Endothelial cell of umbilical vein (primary cell): Measurements from ENCODE around the gene DOLK. TPM values are rescaled to one million over a fixed set of nuclear protein-coding genes. Genes with fewer than 3 reads are reported as not detected.

Experiments
- BruUV-seq: library from RNA; stranded (reverse); fragments of 400-500 nt; replicated peaks from 2 replicates; lab custom pipeline; 2021; lab: Mats Ljungman, UMichigan
- CTCF ChIA-PET: fragments of 300-600, 350-600 bp; sonication (Branson Sonifier 250); formaldehyde crosslinking; loops from one replicate; lab custom pipeline; 2021; ENCODE audit warnings: antibody characterized with exemption, inconsistent platforms; lab: Charles Lee
- POLR2A ChIA-PET: fragments of 300-600, 350-600 bp; sonication (Branson Sonifier 250); formaldehyde crosslinking; loops from one replicate; lab custom pipeline; 2021; ENCODE audit warnings: antibody characterized with exemption, inconsistent platforms; lab: Charles Lee
- DNase-seq: peaks from one replicate; pipeline ENCODE4 v3.0.0-alpha.2; 2011; ENCODE audit warnings: low read depth, low spot score
- FAIRE-seq: peaks from 2 replicates; lab custom pipeline; 2011; peaks lifted over from hg19 to GRCh38; lab: Jason Lieb, UNC
- H2AFZ ChIP-seq: 2 replicates; pipeline ENCODE4 v1.6.0; 2012; ENCODE audit warnings: low read depth, low read length, control low read depth, inconsistent platforms
- H3K27ac ChIP-seq: 2 replicates; pipeline ENCODE4 v1.5.1; 2011; ENCODE audit warnings: low read depth, mild to moderate bottlenecking, control low read depth, low read length, moderate library complexity; ENCODE audit not compliant: insufficient read depth
- H3K27me3 ChIP-seq, 2 experiments: 2 replicates each; pipeline versions ENCODE4 v1.6.0 to v1.6.1; 2011; ENCODE audit warnings: low read length in 2 of 2, mixed read lengths in 1 of 2; ENCODE audit not compliant: control insufficient read depth in 2 of 2, insufficient read depth in 2 of 2
- H3K36me3 ChIP-seq, 2 experiments: 2 replicates in 1 of 2; 3 replicates in 1 of 2; pipeline ENCODE4 v1.5.1; 2011; ENCODE audit warnings: low read length in 2 of 2, mild to moderate bottlenecking in 1 of 2, moderate library complexity in 1 of 2; ENCODE audit not compliant: control insufficient read depth in 2 of 2, insufficient read depth in 2 of 2; ENCODE audit errors: extremely low read depth in 1 of 2
- H3K4me1 ChIP-seq: 3 replicates; pipeline ENCODE4 v1.5.1; 2011; ENCODE audit warnings: mild to moderate bottlenecking, low read length; ENCODE audit not compliant: control insufficient read depth, insufficient read depth; ENCODE audit errors: extremely low read depth
- H3K4me2 ChIP-seq: 2 replicates; pipeline ENCODE4 v1.6.1; 2011; ENCODE audit warnings: low read length, control low read depth, mixed read lengths; ENCODE audit not compliant: insufficient read depth
- H3K4me3 ChIP-seq, 3 experiments: fragments of 200-600 bp in 1 of 3; sonication (generic), shearing (Covaris generic) in 1 of 3; replicated peaks in 1 of 3; 2 replicates each; pipeline ENCODE4 v1.5.1; 2011 to 2016; ENCODE audit warnings: control low read depth in 3 of 3, low read length in 3 of 3, mild to moderate bottlenecking in 2 of 3, inconsistent platforms in 1 of 3, low read depth in 1 of 3, moderate library complexity in 1 of 3; ENCODE audit not compliant: insufficient read depth in 1 of 3
- H3K79me2 ChIP-seq: 2 replicates; pipeline ENCODE4 v1.6.0; 2012; ENCODE audit warnings: low read length, inconsistent platforms; ENCODE audit not compliant: control insufficient read depth, insufficient read depth
- H3K9ac ChIP-seq: replicated peaks from 2 replicates; pipeline ENCODE3; 2011; ENCODE audit warnings: low read length, control low read depth; ENCODE audit not compliant: insufficient read depth; ENCODE audit errors: extremely low read depth
- H3K9me1 ChIP-seq: replicated peaks from 3 replicates; pipeline ENCODE4 v1.6.0; 2011; ENCODE audit warnings: mild to moderate bottlenecking, low read length; ENCODE audit not compliant: control insufficient read depth, insufficient read depth; ENCODE audit errors: extremely low read depth
- H3K9me3 ChIP-seq: replicated peaks from 2 replicates; pipeline ENCODE4 v1.5.1; 2012; ENCODE audit warnings: low read length, inconsistent platforms; ENCODE audit not compliant: control insufficient read depth, insufficient read depth
- H4K20me1 ChIP-seq: replicated peaks from 2 replicates; pipeline ENCODE3; 2011; ENCODE audit warnings: mild to moderate bottlenecking, low read length; ENCODE audit not compliant: control insufficient read depth, insufficient read depth; ENCODE audit errors: extremely low read depth
- EZH2 ChIP-seq: IDR thresholded peaks from 2 replicates; pipeline ENCODE4 v1.6.1; 2012; ENCODE audit warnings: borderline replicate concordance, low read depth, mild to moderate bottlenecking, moderate library complexity, low read length, inconsistent platforms; ENCODE audit not compliant: severe bottlenecking
- FOS ChIP-seq: IDR thresholded peaks from 2 replicates; pipeline ENCODE4 v1.6.1; 2011; ENCODE audit warnings: mild to moderate bottlenecking, low read length, moderate library complexity, borderline replicate concordance; ENCODE audit not compliant: insufficient read depth
- GATA2 ChIP-seq: IDR thresholded peaks from 2 replicates; pipeline ENCODE4 v1.7.0; 2011; ENCODE audit warnings: low read depth, mild to moderate bottlenecking, moderate library complexity, mixed read lengths, low read length; ENCODE audit not compliant: insufficient read length, insufficient read depth
- JUN ChIP-seq: IDR thresholded peaks from 2 replicates; pipeline ENCODE4 v1.6.1; 2011; ENCODE audit warnings: borderline replicate concordance, low read depth; ENCODE audit not compliant: insufficient read length, insufficient read depth
- MYC ChIP-seq: IDR thresholded peaks from one replicate; pipeline ENCODE4 v1.6.1; 2011; ENCODE audit warnings: mild to moderate bottlenecking, low read depth, low read length
- POLR2A ChIP-seq: IDR thresholded peaks from 2 replicates; pipeline ENCODE4 v1.6.1; 2012; ENCODE audit warnings: low read depth, mild to moderate bottlenecking, control low read depth, low read length
- POLR2AphosphoS5 ChIP-seq: IDR thresholded peaks from 2 replicates; pipeline ENCODE4 v1.6.1; 2012; ENCODE audit warnings: low read depth, mild to moderate bottlenecking, control low read depth, low read length, moderate library complexity; ENCODE audit not compliant: insufficient read depth
- dilution Hi-C: fragments of 300-500 bp; cut with MboI; formaldehyde crosslinking; loops from one replicate; pipeline ENCODE4 v1.15.0; 2019; ENCODE audit warnings: low sequenced_read_pairs; ENCODE audit not compliant: extremely low pct_ligation_motif_present
- intact Hi-C: fragments of 100-400 bp; cut with micrococcal nuclease; formaldehyde crosslinking; loops from one replicate; pipeline ENCODE4 v1.10.0; 2022
- polyA plus RNA-seq, 4 experiments: library from polyadenylated mRNA; depleted of rRNA in 3 of 4; stranded (reverse) in 3 of 4; unstranded in 1 of 4; fragments of >200 nt; gene quantifications; 2 replicates each; pipeline versions ENCODE4 v1.2.1 to v1.2.3, GENCODE V29; 2011 to 2012; ENCODE audit warnings: missing spikeins in 1 of 4
- total RNA-seq: library from RNA; stranded (reverse); gene quantifications from 2 replicates; pipeline ENCODE4 v1.2.3, GENCODE V29; 2021
- TF ChIP-seq, protein P1 (sequence below): IDR thresholded peaks from 2 replicates; pipeline ENCODE4 v1.6.1; 2011; ENCODE audit not compliant: insufficient read depth, insufficient read length
- TF ChIP-seq, protein P2 (sequence below), 2 donors: IDR thresholded peaks; 1 replicate in 1 of 2; 2 replicates in 1 of 2; pipeline ENCODE4 v1.5.1; 2011; ENCODE audit warnings: low read length in 2 of 2, mild to moderate bottlenecking in 2 of 2, moderate library complexity in 2 of 2, control low read depth in 1 of 2, inconsistent platforms in 1 of 2, low read depth in 1 of 2; ENCODE audit not compliant: insufficient read depth in 1 of 2; ENCODE audit errors: extremely low read depth in 1 of 2

DOLK gene
- total and polyA plus RNA-seq, 2 donors (not counting 3 experiments of a cell fraction or from before 2014, with no cell fraction given): 22.3 to 59.8 TPM

- H3K4me3 ChIP-seq: no peak overlapping the region
- H3K27ac ChIP-seq: no peak overlapping the region
- no peak overlapping the region for H3K9ac ChIP-seq
- DNase-seq (no peak), FAIRE-seq (no peak)
- H3K79me2 ChIP-seq: peaks cover 7% of the 10 kb centered on the region
- ChIA-PET CTCF (interaction anchor here (1.3 kb wide), 1 partner anchor 12 kb away, joined by 3 read pairs; no protein-coding TSS in a partner anchor), POLR2A (no interaction called here)
- BruUV-seq: no TSS peak
- dilution Hi-C loops (no loop called here), intact Hi-C loops (no loop called here)
- H4K20me1 ChIP-seq: no peaks in the 10 kb centered on the region
- no peaks in the 10 kb centered on the region for H3K9me3 ChIP-seq
- H3K27me3 ChIP-seq: no peaks in the 10 kb centered on the region
- H2AFZ ChIP-seq: no peak overlapping the region
- no peak overlapping the region for H3K4me2 ChIP-seq
- no peaks in the 10 kb centered on the region for H3K9me1 ChIP-seq
- H3K4me1 ChIP-seq: peaks cover 19% of the 10 kb centered on the region
- TF ChIP-seq EZH2: no peak
- TF ChIP-seq, protein P1, sequence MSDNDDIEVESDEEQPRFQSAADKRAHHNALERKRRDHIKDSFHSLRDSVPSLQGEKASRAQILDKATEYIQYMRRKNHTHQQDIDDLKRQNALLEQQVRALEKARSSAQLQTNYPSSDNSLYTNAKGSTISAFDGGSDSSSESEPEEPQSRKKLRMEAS: no peak
- TF ChIP-seq JUN: no peak
- no peak for TF ChIP-seq FOS
- TF ChIP-seq POLR2AphosphoS5: no peak
- no peak for TF ChIP-seq MYC
- no peak for TF ChIP-seq POLR2A
- no peak for TF ChIP-seq GATA2
- TF ChIP-seq, protein P2, sequence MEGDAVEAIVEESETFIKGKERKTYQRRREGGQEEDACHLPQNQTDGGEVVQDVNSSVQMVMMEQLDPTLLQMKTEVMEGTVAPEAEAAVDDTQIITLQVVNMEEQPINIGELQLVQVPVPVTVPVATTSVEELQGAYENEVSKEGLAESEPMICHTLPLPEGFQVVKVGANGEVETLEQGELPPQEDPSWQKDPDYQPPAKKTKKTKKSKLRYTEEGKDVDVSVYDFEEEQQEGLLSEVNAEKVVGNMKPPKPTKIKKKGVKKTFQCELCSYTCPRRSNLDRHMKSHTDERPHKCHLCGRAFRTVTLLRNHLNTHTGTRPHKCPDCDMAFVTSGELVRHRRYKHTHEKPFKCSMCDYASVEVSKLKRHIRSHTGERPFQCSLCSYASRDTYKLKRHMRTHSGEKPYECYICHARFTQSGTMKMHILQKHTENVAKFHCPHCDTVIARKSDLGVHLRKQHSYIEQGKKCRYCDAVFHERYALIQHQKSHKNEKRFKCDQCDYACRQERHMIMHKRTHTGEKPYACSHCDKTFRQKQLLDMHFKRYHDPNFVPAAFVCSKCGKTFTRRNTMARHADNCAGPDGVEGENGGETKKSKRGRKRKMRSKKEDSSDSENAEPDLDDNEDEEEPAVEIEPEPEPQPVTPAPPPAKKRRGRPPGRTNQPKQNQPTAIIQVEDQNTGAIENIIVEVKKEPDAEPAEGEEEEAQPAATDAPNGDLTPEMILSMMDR (IDR thresholded peaks at IDR 0.05; ENCODE audit: extremely low read depth in 1 of 2, insufficient read depth in 1 of 2, low read depth in 1 of 2, low read length in 2 of 2): no peak
- H3K36me3 ChIP-seq: peaks cover 0 to 5% of the 10 kb centered on the region in 2 experiments
Measured at GRCh38 chr9:128940946-128941755, 6.3 kb downstream of the DOLK start.
